ENCODE data around the gene BBLN. TPM values are rescaled to one million over a fixed set of nuclear protein-coding genes. Genes with fewer than 3 reads are reported as not detected.

The BBLN gene
- total RNA-seq, 1 experiment from 2014 or later: 48.5 TPM

DNA sequence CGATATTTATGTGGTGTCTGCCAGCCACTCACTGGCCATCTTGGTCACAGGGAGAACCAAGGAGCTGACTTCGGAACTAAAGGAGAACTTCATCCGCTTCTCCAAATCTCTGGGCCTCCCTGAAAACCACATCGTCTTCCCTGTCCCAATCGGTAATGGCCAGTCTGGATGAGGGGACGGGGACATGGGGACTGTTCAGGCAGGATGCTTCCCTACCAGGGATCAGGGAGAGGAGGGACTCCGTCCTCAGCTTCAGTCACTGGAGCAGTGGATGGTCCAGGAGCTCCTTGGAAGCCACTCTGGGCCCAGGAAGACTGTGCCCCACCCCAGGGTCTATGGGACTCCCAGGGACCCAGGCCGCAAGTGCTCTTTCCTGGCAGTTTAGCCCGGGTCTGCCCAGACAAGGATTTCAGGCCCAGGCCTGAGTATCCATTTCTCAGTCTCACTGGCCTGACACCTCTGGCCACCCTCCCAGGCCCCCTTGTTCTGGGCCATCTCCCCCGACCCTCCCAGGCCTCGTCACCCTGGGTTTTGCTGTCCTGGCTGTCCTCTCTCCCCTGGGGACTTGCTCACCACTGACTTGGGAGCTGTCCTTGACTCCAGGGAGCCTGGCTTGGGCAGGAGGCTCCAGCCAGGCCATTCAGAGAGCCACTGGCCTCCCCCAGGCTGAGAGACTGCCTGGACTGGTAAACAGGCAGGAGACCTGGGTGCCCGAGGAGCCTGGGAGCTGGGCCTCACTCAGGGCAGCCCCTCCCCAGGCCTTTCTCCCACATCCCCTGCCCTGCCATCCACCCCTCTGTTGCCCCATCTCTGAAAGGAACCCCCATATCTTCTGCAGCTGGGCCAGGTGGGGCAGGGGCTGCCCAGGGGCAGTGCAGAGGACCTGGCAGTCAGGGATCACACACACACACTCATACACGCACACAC, 7.7 kb upstream of the BBLN start:
- BruUV-seq (replicated peaks): no TSS peak
- H3K4me1 ChIP-seq (ENCODE audit: control insufficient read depth, insufficient read depth, low read length): peaks cover 5% of the 10 kb centered on the region
- H3K9me3 ChIP-seq (ENCODE audit: control insufficient read depth, insufficient read depth, low read depth, low read length): no peaks in the 10 kb centered on the region
- CTCF ChIA-PET: no interaction called here
- no peaks in the 10 kb centered on the region for H3K27me3 ChIP-seq (ENCODE audit: control insufficient read depth, insufficient read depth, low read length)
- H3K36me3 ChIP-seq (ENCODE audit: control insufficient read depth, insufficient read depth, low read length): no peaks in the 10 kb centered on the region
- in situ Hi-C loops (cut with HindIII; ENCODE audit: low pct_unique_long_range_greater_than_20kb, low sequenced_read_pairs): no loop called here
- TF ChIP-seq CTCF (IDR thresholded peaks at IDR 0.05): no peak
- TF ChIP-seq TCF7L2 (IDR thresholded peaks at IDR 0.05; ENCODE audit: low read depth, low read length): no peak
- no peak for TF ChIP-seq SIN3A (IDR thresholded peaks at IDR 0.05; ENCODE audit: borderline replicate concordance, insufficient read depth, low read depth, low read length)
- TF ChIP-seq, protein P1, sequence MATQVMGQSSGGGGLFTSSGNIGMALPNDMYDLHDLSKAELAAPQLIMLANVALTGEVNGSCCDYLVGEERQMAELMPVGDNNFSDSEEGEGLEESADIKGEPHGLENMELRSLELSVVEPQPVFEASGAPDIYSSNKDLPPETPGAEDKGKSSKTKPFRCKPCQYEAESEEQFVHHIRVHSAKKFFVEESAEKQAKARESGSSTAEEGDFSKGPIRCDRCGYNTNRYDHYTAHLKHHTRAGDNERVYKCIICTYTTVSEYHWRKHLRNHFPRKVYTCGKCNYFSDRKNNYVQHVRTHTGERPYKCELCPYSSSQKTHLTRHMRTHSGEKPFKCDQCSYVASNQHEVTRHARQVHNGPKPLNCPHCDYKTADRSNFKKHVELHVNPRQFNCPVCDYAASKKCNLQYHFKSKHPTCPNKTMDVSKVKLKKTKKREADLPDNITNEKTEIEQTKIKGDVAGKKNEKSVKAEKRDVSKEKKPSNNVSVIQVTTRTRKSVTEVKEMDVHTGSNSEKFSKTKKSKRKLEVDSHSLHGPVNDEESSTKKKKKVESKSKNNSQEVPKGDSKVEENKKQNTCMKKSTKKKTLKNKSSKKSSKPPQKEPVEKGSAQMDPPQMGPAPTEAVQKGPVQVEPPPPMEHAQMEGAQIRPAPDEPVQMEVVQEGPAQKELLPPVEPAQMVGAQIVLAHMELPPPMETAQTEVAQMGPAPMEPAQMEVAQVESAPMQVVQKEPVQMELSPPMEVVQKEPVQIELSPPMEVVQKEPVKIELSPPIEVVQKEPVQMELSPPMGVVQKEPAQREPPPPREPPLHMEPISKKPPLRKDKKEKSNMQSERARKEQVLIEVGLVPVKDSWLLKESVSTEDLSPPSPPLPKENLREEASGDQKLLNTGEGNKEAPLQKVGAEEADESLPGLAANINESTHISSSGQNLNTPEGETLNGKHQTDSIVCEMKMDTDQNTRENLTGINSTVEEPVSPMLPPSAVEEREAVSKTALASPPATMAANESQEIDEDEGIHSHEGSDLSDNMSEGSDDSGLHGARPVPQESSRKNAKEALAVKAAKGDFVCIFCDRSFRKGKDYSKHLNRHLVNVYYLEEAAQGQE (IDR thresholded peaks at IDR 0.05; ENCODE audit: insufficient read depth in 1 of 2, low read depth in 2 of 2, low read length in 1 of 2): no peak
- no peak for TF ChIP-seq POLR2AphosphoS5 (IDR thresholded peaks at IDR 0.05; ENCODE audit: low read depth, low read length)
- no peak overlapping the region for H3K27ac ChIP-seq (ENCODE audit: low read length)
- ATAC-seq: no peak
- DNase-seq (ENCODE audit: low read depth, low spot score): no peak
- intact Hi-C loops (cut with micrococcal nuclease; ENCODE audit: unreplicated experiment): no loop called here
- no peak overlapping the region for H3K4me3 ChIP-seq (ENCODE audit: low read depth in 2 of 2, low read length in 2 of 2)
- POLR2A ChIA-PET: no interaction called here

- no peaks in the 10 kb centered on the region for H3K36me3 ChIP-seq (ENCODE audit: control insufficient read depth, insufficient read depth, low read length)
- DNase-seq (ENCODE audit: low read depth, low spot score): no peak
- intact Hi-C loops (cut with micrococcal nuclease; ENCODE audit: unreplicated experiment): no loop called here
- no TSS peak for BruUV-seq (replicated peaks)
- ATAC-seq: no peak
- H3K4me3 ChIP-seq (ENCODE audit: low read depth in 2 of 2, low read length in 2 of 2): no peak overlapping the region
- H3K27ac ChIP-seq (ENCODE audit: low read length): no peak overlapping the region
- ChIA-PET CTCF (no interaction called here), POLR2A (no interaction called here)
- H3K27me3 ChIP-seq (ENCODE audit: control insufficient read depth, insufficient read depth, low read length): no peaks in the 10 kb centered on the region
- H3K9me3 ChIP-seq (ENCODE audit: control insufficient read depth, insufficient read depth, low read depth, low read length): no peaks in the 10 kb centered on the region
- peaks cover 5% of the 10 kb centered on the region for H3K4me1 ChIP-seq (ENCODE audit: control insufficient read depth, insufficient read depth, low read length)
- no peak for TF ChIP-seq SIN3A (IDR thresholded peaks at IDR 0.05; ENCODE audit: borderline replicate concordance, insufficient read depth, low read depth, low read length)
- TF ChIP-seq POLR2AphosphoS5 (IDR thresholded peaks at IDR 0.05; ENCODE audit: low read depth, low read length): no peak
- TF ChIP-seq CTCF (IDR thresholded peaks at IDR 0.05): no peak
- no peak for TF ChIP-seq TCF7L2 (IDR thresholded peaks at IDR 0.05; ENCODE audit: low read depth, low read length)
- TF ChIP-seq, protein P1 (IDR thresholded peaks at IDR 0.05; ENCODE audit: insufficient read depth in 1 of 2, low read depth in 2 of 2, low read length in 1 of 2): no peak
- in situ Hi-C loops (cut with HindIII; ENCODE audit: low pct_unique_long_range_greater_than_20kb, low sequenced_read_pairs): no loop called here
Observed at GRCh38 chr9:128153060-128153946, 6.8 kb upstream of the BBLN start.

All from Panc1 (cell line).